A549 treated with CORT108297 at 1 μM for 4 hours (cell line): ENCODE data around the gene GRK4. TPM values are rescaled to one million over a fixed set of nuclear protein-coding genes. Genes with fewer than 3 reads are reported as not detected.

Experiments
- total RNA-seq: library from RNA; stranded (reverse); fragments of 200-300 nt; extraction: Qiagen RNA extraction; gene quantifications from 5 replicates; pipeline ENCODE4 v1.2.3, GENCODE V29; 2022

Gene GRK4
- total RNA-seq: 1.3 to 1.6 TPM (median 1.4 TPM) in 5 replicates

DNA sequence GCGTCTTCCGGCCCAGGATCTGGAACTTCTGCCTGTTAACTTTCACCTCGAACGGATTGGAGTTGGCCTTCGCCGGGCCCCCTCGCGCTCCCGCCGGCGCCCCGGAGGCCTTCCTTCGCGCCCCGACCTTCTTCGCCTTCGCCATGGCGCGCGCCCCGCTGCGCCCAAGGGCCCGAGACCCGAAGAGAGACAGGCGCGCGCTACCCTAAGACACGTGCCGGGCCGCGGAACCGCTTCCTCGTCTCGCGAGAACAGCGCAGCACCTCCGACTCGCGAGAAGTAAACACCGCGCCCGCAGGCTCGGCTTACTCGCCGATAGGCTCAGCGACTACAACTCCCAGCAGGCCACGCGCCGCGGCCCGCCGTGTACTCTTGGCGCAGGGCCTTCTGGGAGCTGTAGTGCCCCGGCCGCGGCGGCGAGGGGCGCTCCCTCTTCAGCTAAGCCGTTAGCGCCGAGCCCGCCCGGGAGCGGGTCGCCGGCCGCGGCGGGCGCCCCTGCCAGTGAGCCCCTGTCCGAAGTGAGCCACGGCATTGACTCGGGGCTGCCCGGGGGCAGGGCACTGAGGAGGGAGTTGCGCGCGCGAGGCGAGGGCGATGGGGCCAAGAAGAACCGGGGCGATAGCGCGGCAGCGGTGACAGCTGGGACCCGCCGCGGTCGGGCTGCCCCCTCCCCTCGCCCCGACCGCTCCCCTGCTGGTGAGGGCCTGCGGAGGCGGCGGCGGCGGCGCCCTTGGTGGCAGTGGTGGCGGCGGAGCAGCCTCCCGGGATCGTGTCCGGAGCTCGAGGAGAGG lies at the start of gene GRK4, which contains the start of gene NOP14:
Gene GRK4, plus strand, starts transcription at position 397 of the 791 bp plus-strand sequence. CDS start 500 bp downstream, outside the sequence.
Gene NOP14, minus strand, starts transcription at position 232 of the 791 bp plus-strand sequence. Its CDS starts 87 bp downstream, at position 145.

DNA sequence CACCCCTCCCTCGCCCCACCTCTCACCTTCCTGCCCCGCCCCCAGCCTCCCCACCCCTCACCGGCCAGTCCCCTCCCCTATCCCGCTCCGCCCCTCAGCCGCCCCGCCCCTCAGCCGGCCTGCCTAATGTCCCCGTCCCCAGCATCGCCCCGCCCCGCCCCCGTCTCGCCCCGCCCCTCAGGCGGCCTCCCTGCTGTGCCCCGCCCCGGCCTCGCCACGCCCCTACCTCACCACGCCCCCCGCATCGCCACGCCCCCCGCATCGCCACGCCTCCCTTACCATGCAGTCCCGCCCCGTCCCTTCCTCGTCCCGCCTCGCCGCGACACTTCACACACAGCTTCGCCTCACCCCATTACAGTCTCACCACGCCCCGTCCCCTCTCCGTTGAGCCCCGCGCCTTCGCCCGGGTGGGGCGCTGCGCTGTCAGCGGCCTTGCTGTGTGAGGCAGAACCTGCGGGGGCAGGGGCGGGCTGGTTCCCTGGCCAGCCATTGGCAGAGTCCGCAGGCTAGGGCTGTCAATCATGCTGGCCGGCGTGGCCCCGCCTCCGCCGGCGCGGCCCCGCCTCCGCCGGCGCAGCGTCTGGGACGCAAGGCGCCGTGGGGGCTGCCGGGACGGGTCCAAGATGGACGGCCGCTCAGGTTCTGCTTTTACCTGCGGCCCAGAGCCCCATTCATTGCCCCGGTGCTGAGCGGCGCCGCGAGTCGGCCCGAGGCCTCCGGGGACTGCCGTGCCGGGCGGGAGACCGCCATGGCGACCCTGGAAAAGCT lies 110.9 kb downstream of the GRK4 start, which contains the start of the genes HTT and HTT-AS:
Gene HTT, plus strand, starts transcription at position 604 of the 768 bp plus-strand sequence. Its CDS starts 145 bp downstream, at position 749.
Gene HTT-AS, minus strand, starts transcription at position 461 of the 768 bp plus-strand sequence.

Other genes starting within 250 kb of the GRK4 start
- gene TNIP2, start 207.2 kb upstream of the GRK4 start, total RNA-seq: 32.1 to 45.2 TPM (median 42.1 TPM) in 5 replicates
- gene SH3BP2, start 170.5 kb upstream of the GRK4 start, total RNA-seq: 3.2 to 5.2 TPM (median 5.0 TPM) in 5 replicates
- gene ADD1, start 119.7 kb upstream of the GRK4 start, total RNA-seq: 68.0 to 88.4 TPM (median 82.4 TPM) in 5 replicates
- 26.3 to 28.2 TPM (median 27.9 TPM) in 5 replicates for gene NOP14, start 165 bp upstream of the GRK4 start, total RNA-seq
- not detected in 5 replicates for gene HTT-AS, start 111.0 kb downstream of the GRK4 start, total RNA-seq
- gene HTT, start 111.1 kb downstream of the GRK4 start, total RNA-seq: 10.0 to 14.1 TPM (median 12.9 TPM) in 5 replicates